ENCODE measurements around the gene DMXL2. TPM values are rescaled to one million over a fixed set of nuclear protein-coding genes. Genes with fewer than 3 reads are reported as not detected.

DMXL2 gene
- polyA plus RNA-seq, 1 of the 3 experiments (the other 2 are of a cell fraction): 6.4 TPM

- CTCF ChIA-PET: no interaction called here
- 93% methylated on average over 1 of the region's 1 CpG for WGBS (ENCODE audit: low lambda C conversion rate)
Measured at GRCh38 chr15:51516291-51516690, 106.3 kb downstream of the DMXL2 start.

More at GRCh38 chr15:51516291-51516690, 106.3 kb downstream of the DMXL2 start:
- Histone ChIP-seq H3K27ac (ENCODE audit: low read depth in 2 of 2, low read length in 1 of 2) (no peak overlapping the region), H3K9me2 (no peaks in the 10 kb centered on the region), H2AFZ (ENCODE audit: low read depth) (no peak overlapping the region), H3K27me3 (ENCODE audit: insufficient read depth) (no peaks in the 10 kb centered on the region), H3F3A (replicated peaks; ENCODE audit: insufficient read depth) (no peaks in the 10 kb centered on the region), H3K4me1 (ENCODE audit: control insufficient read depth in 1 of 2, insufficient read depth in 2 of 2, low read depth in 1 of 2, low read length in 1 of 2) (no peaks in the 10 kb centered on the region; a peak in 1 of 4 replicates), H3K4me3 (ENCODE audit: low read depth in 2 of 2, low read length in 1 of 2) (no peak overlapping the region), H4K20me1 (ENCODE audit: insufficient read depth) (no peaks in the 10 kb centered on the region), H3K9ac (no peak overlapping the region), H3K36me3 (replicated peaks in 1 of 2; ENCODE audit: control insufficient read depth in 1 of 2, insufficient read depth in 2 of 2, low read length in 1 of 2) (peaks cover 12 to 27% of the 10 kb centered on the region in 2 experiments), H3K79me2 (ENCODE audit: insufficient read depth) (no peaks in the 10 kb centered on the region), H3K9me3 (no peaks in the 10 kb centered on the region), H3K4me2 (no peak overlapping the region)
- no peak for DNase-seq
- POLR2A ChIA-PET: no interaction called here
- TF ChIP-seq PBX3 (IDR thresholded peaks at IDR 0.05) (no peak), NFIC (IDR thresholded peaks at IDR 0.05; ENCODE audit: borderline replicate concordance) (no peak), SMC3 (IDR thresholded peaks at IDR 0.05; ENCODE audit: low read depth, low read length) (no peak), TCF12 (IDR thresholded peaks at IDR 0.05) (no peak), RXRA (IDR thresholded peaks at IDR 0.05; ENCODE audit: borderline replicate concordance, low read depth) (no peak), EZH2phosphoT487 (IDR thresholded peaks at IDR 0.05; ENCODE audit: borderline replicate concordance, low read depth) (no peak), RCOR1 (IDR thresholded peaks at IDR 0.05; ENCODE audit: low read length) (no peak), ZBTB33 (IDR thresholded peaks at IDR 0.05; ENCODE audit: borderline replicate concordance, low read depth) (no peak), POLR2AphosphoS5 (IDR thresholded peaks at IDR 0.05; ENCODE audit: low read depth, low read length) (no peak), FOSL2 (IDR thresholded peaks at IDR 0.05; ENCODE audit: borderline replicate concordance, low read depth) (no peak), TEAD4 (IDR thresholded peaks at IDR 0.05; ENCODE audit: borderline replicate concordance, insufficient read depth) (no peak), MXI1 (IDR thresholded peaks at IDR 0.05; ENCODE audit: low read depth, low read length) (no peak), NRF1 (IDR thresholded peaks at IDR 0.05; ENCODE audit: low read depth, low read length) (no peak), REST (IDR thresholded peaks at IDR 0.05; ENCODE audit: low read depth, low read length) (no peak), MAX (IDR thresholded peaks at IDR 0.05; ENCODE audit: low read depth) (no peak), CTCF (IDR thresholded peaks at IDR 0.05) (no peak), GABPA (IDR thresholded peaks at IDR 0.05; ENCODE audit: low read depth) (no peak), SIN3A (IDR thresholded peaks at IDR 0.05; ENCODE audit: borderline replicate concordance, low read depth, low read length) (no peak)

Data from SK-N-SH (cell line).